ENCODE results near the gene ACOXL.

Gene ACOXL

GRCh38 chr2:110860630-110861029 lies 128.3 kb downstream of the ACOXL start:
- no peak for DNase-seq

GRCh38 chr2:110861616-110862260 lies 129.4 kb downstream of the ACOXL start:
- no peak for DNase-seq

- DNase-seq = no peak
These were observed 131.4 kb downstream of the ACOXL start for GRCh38 chr2:110863726-110864125.

- DNase-seq = no peak
These were observed 131.8 kb downstream of the ACOXL start for GRCh38 chr2:110864176-110864575.

- no peak for DNase-seq
These were observed 132.4 kb downstream of the ACOXL start for GRCh38 chr2:110864731-110865130.

- DNase-seq = no peak
These were observed 132.8 kb downstream of the ACOXL start for GRCh38 chr2:110865188-110865587.

- no peak for DNase-seq
These were observed 133.7 kb downstream of the ACOXL start for GRCh38 chr2:110866045-110866444.

GRCh38 chr2:110866466-110866865 lies 134.1 kb downstream of the ACOXL start:
- no peak for DNase-seq

- DNase-seq = no peak
These were observed 134.7 kb downstream of the ACOXL start for GRCh38 chr2:110867078-110867477.

GRCh38 chr2:110868971-110869370 lies 136.6 kb downstream of the ACOXL start:
- DNase-seq = no peak

GRCh38 chr2:110869472-110870446 lies 137.4 kb downstream of the ACOXL start:
- DNase-seq = no peak

- DNase-seq = no peak
These were observed 138.2 kb downstream of the ACOXL start for GRCh38 chr2:110870545-110870944.

- DNase-seq = no peak
These were observed 139.3 kb downstream of the ACOXL start for GRCh38 chr2:110871637-110872036.

GRCh38 chr2:110872521-110872920 lies 140.1 kb downstream of the ACOXL start:
- DNase-seq = no peak

GRCh38 chr2:110873056-110873502 lies 140.7 kb downstream of the ACOXL start:
- no peak for DNase-seq

GRCh38 chr2:110873597-110874452 lies 141.5 kb downstream of the ACOXL start:
- no peak for DNase-seq

- DNase-seq = no peak
These were observed 142.3 kb downstream of the ACOXL start for GRCh38 chr2:110874453-110875383.

- no peak for DNase-seq
These were observed 143.0 kb downstream of the ACOXL start for GRCh38 chr2:110875384-110875725.

- DNase-seq = no peak
These were observed 144.0 kb downstream of the ACOXL start for GRCh38 chr2:110876167-110876999.

GRCh38 chr2:110877031-110877827 lies 144.9 kb downstream of the ACOXL start:
- no peak for DNase-seq
